GM18858 (cell line): ENCODE data around the gene PRDM16.

Experiments
- ATAC-seq: cut with Tn5 transposase; IDR thresholded peaks from one replicate; pipeline ENCODE4 v1.9.1; 2021; ENCODE audit not compliant: unreplicated experiment

PRDM16 gene

GRCh38 chr1:3453891-3454810, 385.1 kb downstream of the PRDM16 start, which contains the start of gene ARHGEF16:
TSS of gene ARHGEF16 (plus strand) at chr1:3454665. CDS start at chr1:3463085, 8,420 bp downstream.
- ATAC-seq, result no peak

- ATAC-seq, result no peak
These were observed 386.0 kb downstream of the PRDM16 start for GRCh38 chr1:3454811-3455618.

DNA sequence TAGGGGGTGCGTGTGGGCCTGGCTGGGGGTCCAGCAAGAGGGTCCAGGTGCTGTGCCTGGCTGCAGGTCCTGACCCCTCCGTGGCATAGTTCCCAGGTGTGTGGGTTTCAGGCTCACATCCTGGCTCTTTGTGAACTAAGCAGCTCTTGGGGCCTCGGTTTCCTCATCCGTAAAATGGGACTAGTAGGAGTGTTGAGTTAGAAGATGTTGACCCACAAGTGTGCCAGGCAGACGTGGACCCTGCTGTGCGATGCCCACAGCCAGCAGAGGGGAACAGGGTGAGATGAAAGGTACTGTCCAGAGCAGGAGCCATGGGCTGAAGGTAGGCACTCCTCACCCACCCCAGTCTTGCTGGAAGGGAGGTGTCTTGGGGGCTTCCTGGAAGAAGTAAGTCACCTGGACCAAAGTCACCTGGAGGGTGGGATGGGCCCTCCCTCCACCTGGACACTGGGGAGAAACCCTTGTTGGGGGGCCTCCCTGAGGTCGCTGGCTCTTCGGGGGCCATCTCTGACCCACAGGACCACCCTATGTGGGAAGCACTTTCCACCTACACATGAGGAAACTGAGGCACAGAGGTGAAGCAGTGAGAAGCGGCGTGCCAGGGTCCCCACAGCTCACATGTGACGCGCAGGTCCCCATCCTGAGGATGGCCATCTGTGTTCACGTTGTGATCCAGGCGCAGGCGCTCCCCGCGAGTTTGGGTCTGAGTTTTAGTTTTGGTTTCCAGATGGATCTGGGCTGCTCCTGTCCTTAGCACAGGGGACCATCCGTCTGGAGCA, 386.9 kb downstream of the PRDM16 start:
- no peak for ATAC-seq

- no peak for ATAC-seq
These were observed 387.5 kb downstream of the PRDM16 start for GRCh38 chr1:3456449-3456963.

GRCh38 chr1:3456964-3457909, 388.2 kb downstream of the PRDM16 start:
- ATAC-seq, result no peak

GRCh38 chr1:3457910-3458883, 389.2 kb downstream of the PRDM16 start:
- no peak for ATAC-seq

DNA sequence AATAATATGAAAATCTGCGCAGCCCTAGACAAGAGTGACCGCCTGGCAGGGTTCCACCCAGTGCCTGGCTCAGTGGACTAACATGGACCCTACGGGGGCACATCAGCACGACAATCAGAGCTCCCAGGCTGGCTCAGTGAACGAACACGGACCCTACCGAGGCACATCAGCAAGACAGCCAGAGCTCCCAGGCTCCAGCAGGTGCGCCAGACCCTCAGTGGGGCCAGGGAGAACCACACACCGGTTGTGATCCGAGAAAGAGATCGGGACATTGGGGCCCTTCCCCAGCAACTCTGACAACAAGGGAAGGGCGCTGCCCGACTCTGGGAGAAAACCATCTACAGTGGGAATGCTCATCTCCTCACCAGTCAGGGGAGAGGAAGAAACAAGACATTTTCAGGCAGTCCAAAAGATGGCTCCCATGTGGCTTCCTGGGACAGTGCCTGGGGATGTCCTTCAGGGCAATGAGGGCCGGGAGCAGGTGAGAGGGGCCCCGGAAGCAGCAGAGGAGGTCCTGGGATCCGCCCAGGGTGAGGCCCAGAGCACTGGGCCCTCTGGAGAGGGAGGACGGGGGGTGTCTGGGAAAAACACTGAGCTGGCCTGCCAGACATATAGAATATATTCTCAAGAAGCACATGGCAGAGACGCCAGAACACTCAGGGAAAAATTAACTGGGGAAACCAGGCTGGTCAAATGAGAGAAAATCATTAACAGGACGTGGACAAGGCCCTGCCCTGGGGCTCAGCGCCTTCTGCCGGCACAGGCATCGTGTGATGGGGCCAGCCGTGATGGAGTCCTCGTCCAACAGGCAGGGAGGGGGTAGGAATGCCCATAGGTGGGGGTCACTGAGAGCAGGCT, 390.3 kb downstream of the PRDM16 start:
- no peak for ATAC-seq

- no peak for ATAC-seq
These were observed 391.1 kb downstream of the PRDM16 start for GRCh38 chr1:3459940-3460671.

DNA sequence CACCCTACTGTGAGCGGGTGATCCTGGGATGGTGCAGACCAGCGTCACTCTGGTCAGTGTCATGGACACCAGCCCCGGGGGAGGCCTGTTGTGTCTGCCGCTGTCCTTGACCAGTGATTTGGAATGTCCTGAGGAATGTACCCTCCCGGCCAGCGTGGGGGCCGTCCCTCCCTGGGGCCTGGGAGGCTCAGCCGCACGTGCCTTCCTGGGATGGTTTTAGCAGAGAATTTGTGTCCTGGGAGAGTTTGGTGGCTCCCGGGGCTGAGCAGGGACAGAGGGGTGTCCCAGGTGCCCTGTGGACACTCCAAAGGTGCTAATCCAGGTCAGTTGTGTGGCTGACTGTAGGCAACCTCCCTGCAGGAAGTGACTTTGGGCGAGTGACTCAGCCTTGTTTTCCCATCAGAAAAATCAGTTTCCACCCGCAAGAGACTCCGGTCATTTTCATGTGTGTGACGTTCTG, 391.7 kb downstream of the PRDM16 start:
- no peak for ATAC-seq

DNA sequence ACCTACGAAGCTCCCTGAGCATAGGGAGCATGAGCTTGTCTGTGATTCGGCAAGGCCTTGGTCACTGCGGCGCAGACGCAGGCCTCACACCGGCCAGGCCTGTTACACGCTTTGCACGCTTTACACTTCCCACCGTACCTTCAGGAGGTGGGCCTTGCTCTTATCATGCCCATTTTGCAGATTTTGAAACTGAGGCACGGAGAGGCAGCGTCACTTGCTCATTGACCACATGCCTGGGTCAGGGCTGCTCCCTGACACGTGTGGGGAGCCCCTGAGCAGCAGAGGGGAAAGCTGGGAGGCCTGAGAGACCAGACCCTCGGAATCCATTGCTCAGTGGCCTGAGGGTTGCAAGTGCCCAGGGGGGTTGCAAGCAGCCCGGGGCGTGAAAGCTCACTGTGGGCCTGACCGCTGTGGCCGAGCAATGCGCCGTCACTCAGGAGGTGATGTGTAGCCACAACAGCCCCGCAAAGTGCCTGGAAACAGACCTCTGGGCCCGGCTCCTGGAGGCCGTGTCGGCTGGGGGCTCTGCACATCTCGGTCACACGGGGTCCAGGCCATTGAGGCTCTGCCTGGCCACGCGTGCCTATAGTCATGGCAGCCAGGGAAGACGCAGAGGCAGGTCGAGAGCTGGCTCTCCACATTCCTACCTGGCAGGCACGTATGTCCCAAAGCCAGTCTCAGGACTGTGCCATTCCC, 392.4 kb downstream of the PRDM16 start:
- ATAC-seq, result no peak

GRCh38 chr1:3461934-3462275, 392.9 kb downstream of the PRDM16 start:
- no peak for ATAC-seq

DNA sequence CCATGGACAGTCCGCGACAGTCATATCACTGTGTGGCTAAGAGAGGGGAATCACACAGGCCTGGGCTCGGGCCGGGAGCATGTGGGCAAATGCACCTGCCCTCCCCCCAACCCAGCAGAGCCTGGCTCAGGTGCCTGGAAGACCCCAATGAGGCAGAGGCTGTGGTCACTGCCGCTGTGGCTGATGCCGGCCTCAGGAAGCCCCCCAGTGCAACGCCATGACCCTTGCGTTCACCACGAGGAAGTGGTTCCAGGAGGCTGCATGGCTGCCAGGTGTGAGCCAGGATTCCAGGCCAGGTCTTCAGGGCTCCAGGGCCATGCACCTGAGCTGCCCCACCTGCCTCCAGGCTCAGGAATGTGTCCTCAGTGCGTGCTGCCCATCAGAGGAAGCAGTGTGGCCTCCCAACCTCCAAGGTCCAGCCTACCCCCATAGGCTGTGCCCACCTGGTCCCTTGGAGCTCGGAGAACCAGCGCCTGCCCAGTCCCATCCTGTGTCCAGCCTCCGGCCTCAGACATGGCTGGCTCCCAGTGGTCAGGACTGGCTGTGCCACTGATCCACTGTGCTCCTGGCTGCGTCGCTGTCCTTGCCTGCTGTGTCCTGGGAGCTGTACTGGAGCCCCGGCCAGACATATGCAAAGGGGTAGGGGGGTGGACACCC, 393.5 kb downstream of the PRDM16 start:
- ATAC-seq, result no peak

GRCh38 chr1:3463013-3463385, 394.0 kb downstream of the PRDM16 start:
- no peak for ATAC-seq

DNA sequence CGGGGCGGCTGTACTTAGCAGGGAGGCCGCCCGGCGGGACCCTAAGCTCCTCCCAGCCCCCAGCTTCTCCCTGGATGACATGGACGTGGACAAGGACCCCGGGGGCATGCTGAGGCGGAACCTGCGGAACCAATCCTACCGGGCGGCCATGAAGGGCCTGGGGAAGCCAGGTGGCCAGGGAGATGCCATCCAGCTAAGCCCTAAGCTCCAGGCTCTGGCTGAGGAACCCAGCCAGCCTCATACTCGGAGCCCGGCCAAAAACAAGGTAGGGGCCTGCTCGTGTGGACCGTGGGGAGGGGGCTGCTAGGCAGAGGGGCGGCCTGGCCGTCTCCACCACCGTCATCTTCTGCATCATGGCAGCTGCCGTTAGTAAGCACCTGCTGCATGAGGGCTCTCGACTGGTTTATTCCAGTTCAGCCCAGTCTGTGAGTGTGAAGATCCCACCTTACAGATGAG, 394.4 kb downstream of the PRDM16 start:
- no peak for ATAC-seq

GRCh38 chr1:3463891-3464648, 395.1 kb downstream of the PRDM16 start:
- ATAC-seq, result no peak
